Measurements from ENCODE around the gene GPR39. TPM values are rescaled to one million over a fixed set of nuclear protein-coding genes. Genes with fewer than 3 reads are reported as not detected.

The GPR39 gene
- total and polyA plus RNA-seq, 2 donors from 2014 or later = 4.9 to 8.7 TPM

- FAIRE-seq (no peak), DNase-seq (peak in 2 of 5 donors; percentile 11 to 21)
- Histone ChIP-seq H3K27ac (ENCODE audit: low read depth in 2 of 2, low read length in 2 of 2) (peak overlapping the region in 1 of 2 donors; percentile 30), H3K9me3 (ENCODE audit: control insufficient read depth in 2 of 3, insufficient read depth in 1 of 3, low read length in 3 of 3) (no peaks in the 10 kb centered on the region), H3K36me3 (ENCODE audit: control insufficient read depth in 2 of 3, insufficient read depth in 3 of 3, low read length in 3 of 3) (no peaks in the 10 kb centered on the region), H3K4me1 (ENCODE audit: control insufficient read depth in 2 of 3, insufficient read depth in 2 of 3, low read depth in 1 of 3, low read length in 3 of 3) (peaks cover 0 to 9% (median 6%) of the 10 kb centered on the region in 3 donors), H3K27me3 (ENCODE audit: control insufficient read depth, insufficient read depth, low read length) (no peaks in the 10 kb centered on the region), H3K9ac (ENCODE audit: low read length in 3 of 3) (no peak overlapping the region), H3K4me3 (ENCODE audit: low read length in 3 of 3) (no peak overlapping the region)
- intact Hi-C loops (cut with DNase I) = no loop called here
- TF ChIP-seq CTCF (IDR thresholded peaks at IDR 0.05; ENCODE audit: borderline replicate concordance, extremely low read depth, insufficient read depth) = peak; percentile 3
Measured at GRCh38 chr2:132424526-132425121, 8.0 kb downstream of the GPR39 start.

GRCh38 chr2:132426033-132426432, 9.4 kb downstream of the GPR39 start:
- no peak for FAIRE-seq
- no peaks in the 10 kb centered on the region for H3K27me3 ChIP-seq (ENCODE audit: control insufficient read depth, insufficient read depth, low read length)
- no peak overlapping the region for H3K4me3 ChIP-seq (ENCODE audit: low read length in 3 of 3)
- H3K36me3 ChIP-seq (ENCODE audit: control insufficient read depth in 2 of 3, insufficient read depth in 3 of 3, low read length in 3 of 3) = no peaks in the 10 kb centered on the region
- no peaks in the 10 kb centered on the region for H3K9me3 ChIP-seq (ENCODE audit: control insufficient read depth in 2 of 3, insufficient read depth in 1 of 3, low read length in 3 of 3)
- DNase-seq = no peak
- H3K27ac ChIP-seq (ENCODE audit: low read depth in 2 of 2, low read length in 2 of 2) = no peak overlapping the region
- peaks cover 0 to 9% (median 6%) of the 10 kb centered on the region in 3 donors for H3K4me1 ChIP-seq (ENCODE audit: control insufficient read depth in 2 of 3, insufficient read depth in 2 of 3, low read depth in 1 of 3, low read length in 3 of 3)
- TF ChIP-seq CTCF (IDR thresholded peaks at IDR 0.05; ENCODE audit: borderline replicate concordance, extremely low read depth, insufficient read depth) = no peak
- intact Hi-C loops (cut with DNase I) = no loop called here
- H3K9ac ChIP-seq (ENCODE audit: low read length in 3 of 3) = no peak overlapping the region

GRCh38 chr2:132426656-132427055, 10.1 kb downstream of the GPR39 start:
- Histone ChIP-seq H3K27me3 (ENCODE audit: control insufficient read depth, insufficient read depth, low read length) (no peaks in the 10 kb centered on the region), H3K36me3 (ENCODE audit: control insufficient read depth in 2 of 3, insufficient read depth in 3 of 3, low read length in 3 of 3) (no peaks in the 10 kb centered on the region), H3K9ac (ENCODE audit: low read length in 3 of 3) (no peak overlapping the region), H3K9me3 (ENCODE audit: control insufficient read depth in 2 of 3, insufficient read depth in 1 of 3, low read length in 3 of 3) (no peaks in the 10 kb centered on the region), H3K27ac (ENCODE audit: low read depth in 2 of 2, low read length in 2 of 2) (no peak overlapping the region), H3K4me3 (ENCODE audit: low read length in 3 of 3) (no peak overlapping the region), H3K4me1 (ENCODE audit: control insufficient read depth in 2 of 3, insufficient read depth in 2 of 3, low read depth in 1 of 3, low read length in 3 of 3) (peaks cover 0 to 9% (median 6%) of the 10 kb centered on the region in 3 donors)
- intact Hi-C loops (cut with DNase I) = no loop called here
- DNase-seq = no peak
- TF ChIP-seq CTCF (IDR thresholded peaks at IDR 0.05; ENCODE audit: borderline replicate concordance, extremely low read depth, insufficient read depth) = no peak
- FAIRE-seq = no peak

GRCh38 chr2:132429351-132429750, 12.7 kb downstream of the GPR39 start:
- no peak for FAIRE-seq
- TF ChIP-seq CTCF (IDR thresholded peaks at IDR 0.05; ENCODE audit: borderline replicate concordance, extremely low read depth, insufficient read depth) = no peak

More at GRCh38 chr2:132429351-132429750, 12.7 kb downstream of the GPR39 start:
- no peak overlapping the region for H3K27ac ChIP-seq (ENCODE audit: low read depth in 2 of 2, low read length in 2 of 2)
- intact Hi-C loops (cut with DNase I) = no loop called here
- no peak for DNase-seq
- H3K36me3 ChIP-seq (ENCODE audit: control insufficient read depth in 2 of 3, insufficient read depth in 3 of 3, low read length in 3 of 3) = no peaks in the 10 kb centered on the region
- H3K4me3 ChIP-seq (ENCODE audit: low read length in 3 of 3) = no peak overlapping the region
- H3K9me3 ChIP-seq (ENCODE audit: control insufficient read depth in 2 of 3, insufficient read depth in 1 of 3, low read length in 3 of 3) = no peaks in the 10 kb centered on the region
- H3K4me1 ChIP-seq (ENCODE audit: control insufficient read depth in 2 of 3, insufficient read depth in 2 of 3, low read depth in 1 of 3, low read length in 3 of 3) = peaks cover 0 to 5% (median under 1%) of the 10 kb centered on the region in 3 donors
- H3K9ac ChIP-seq (ENCODE audit: low read length in 3 of 3) = no peak overlapping the region
- no peaks in the 10 kb centered on the region for H3K27me3 ChIP-seq (ENCODE audit: control insufficient read depth, insufficient read depth, low read length)
